Neural cell (in vitro differentiated cells): ENCODE measurements around the gene DNAJA1. TPM values are rescaled to one million over a fixed set of nuclear protein-coding genes. Genes with fewer than 3 reads are reported as not detected.
"Not testable (repeated sequence)": the region's sequence is repeated elsewhere in the genome, so short reads cannot be mapped to it uniquely, and the experiment has no call there.

Experiments
- H2AFZ ChIP-seq: fragments of 200-600, 300-800 bp; sonication (generic), shearing (Covaris generic); 2 replicates; pipeline ENCODE4 v1.6.0; 2014; ENCODE audit warnings: low read depth, mild to moderate bottlenecking, antibody characterized with exemption, low read length, moderate library complexity
- H3F3A ChIP-seq: fragments of 200-600 bp; shearing (Covaris generic); 2 replicates; pipeline ENCODE4 v1.6.1; 2016; ENCODE audit warnings: mild to moderate bottlenecking, moderate library complexity, mixed read lengths, antibody characterized with exemption, low read length; ENCODE audit not compliant: insufficient read depth, poor library complexity, severe bottlenecking
- H3K27ac ChIP-seq: fragments of 200-600, 300-800 bp; sonication (generic), shearing (Covaris generic); 2 replicates; pipeline ENCODE4 v1.5.1; 2014; ENCODE audit warnings: mild to moderate bottlenecking, low read length, moderate library complexity
- H3K27me3 ChIP-seq: fragments of 300-800, 200-600 bp; sonication (generic), shearing (Covaris generic); 2 replicates; pipeline ENCODE4 v1.6.0; 2014; ENCODE audit warnings: mild to moderate bottlenecking, low read depth, low read length, moderate library complexity; ENCODE audit not compliant: insufficient read depth
- H3K36me3 ChIP-seq: fragments of 300-800, 200-600 bp; sonication (generic), shearing (Covaris generic); 2 replicates; pipeline ENCODE4 v1.5.1; 2014; ENCODE audit warnings: mild to moderate bottlenecking, antibody characterized with exemption, low read length, moderate library complexity; ENCODE audit not compliant: insufficient read depth
- H3K4me2 ChIP-seq: fragments of 300-800, 200-600 bp; sonication (generic), shearing (Covaris generic); 2 replicates; pipeline ENCODE4 v1.6.0; 2014; ENCODE audit warnings: mild to moderate bottlenecking, low read length
- H3K4me3 ChIP-seq: fragments of 300-800, 200-600 bp; sonication (generic), shearing (Covaris generic); 2 replicates; pipeline ENCODE4 v1.5.1; 2014; ENCODE audit warnings: mild to moderate bottlenecking, low read length, moderate library complexity
- H3K79me2 ChIP-seq: fragments of 200-600 bp; shearing (Covaris generic); replicated peaks from 2 replicates; pipeline ENCODE4 v1.6.0; 2014; ENCODE audit warnings: mild to moderate bottlenecking, low read length, moderate library complexity; ENCODE audit not compliant: insufficient read depth
- H3K9ac ChIP-seq: fragments of 300-800, 200-600 bp; sonication (generic), shearing (Covaris generic); 2 replicates; pipeline ENCODE4 v1.6.1; 2016; ENCODE audit warnings: mild to moderate bottlenecking, low read length, mixed read lengths
- H3K9me2 ChIP-seq: fragments of 200-600 bp; shearing (Covaris generic); 2 replicates; pipeline ENCODE4 v1.6.1; 2016; ENCODE audit warnings: mild to moderate bottlenecking, low read length, mixed read lengths; ENCODE audit not compliant: insufficient read depth
- H3K9me3 ChIP-seq: fragments of 200-600, 300-800 bp; sonication (generic), shearing (Covaris generic); 2 replicates; pipeline ENCODE4 v1.6.1; 2016; ENCODE audit warnings: mild to moderate bottlenecking, mixed run types, low read length, moderate library complexity, mixed read lengths
- H4K20me1 ChIP-seq: fragments of 200-600 bp; shearing (Covaris generic); 2 replicates; pipeline ENCODE4 v1.6.1; 2016; ENCODE audit warnings: mild to moderate bottlenecking, mixed run types; ENCODE audit not compliant: insufficient read depth
- CTCF ChIP-seq: fragments of 450-650 bp; IDR thresholded peaks from 2 replicates; pipeline ENCODE4 v1.5.1; 2014; ENCODE audit warnings: antibody characterized with exemption, mild to moderate bottlenecking, moderate library complexity; ENCODE audit not compliant: poor library complexity, severe bottlenecking
- EP300 ChIP-seq: fragments of 450-650 bp; conservative IDR thresholded peaks from 2 replicates; pipeline ENCODE4 v1.6.1; 2014; ENCODE audit warnings: antibody characterized with exemption, mild to moderate bottlenecking, moderate library complexity; ENCODE audit not compliant: poor library complexity, severe bottlenecking
- EZH2 ChIP-seq: fragments of 200-600, 300-800 bp; shearing (Covaris generic), sonication (generic); IDR thresholded peaks from 2 replicates; pipeline ENCODE4 v1.6.1; 2014; ENCODE audit warnings: antibody characterized with exemption, low read length, borderline replicate concordance, mild to moderate bottlenecking; ENCODE audit not compliant: insufficient read depth, poor library complexity, severe bottlenecking
- MXI1 ChIP-seq: fragments of 450-650 bp; conservative IDR thresholded peaks from 2 replicates; pipeline ENCODE4 v1.6.1; 2014; ENCODE audit warnings: antibody characterized with exemption, mild to moderate bottlenecking; ENCODE audit not compliant: poor library complexity, severe bottlenecking
- POLR2AphosphoS5 ChIP-seq: IDR thresholded peaks from 2 replicates; pipeline ENCODE4 v1.6.1; 2012
- RAD21 ChIP-seq: fragments of 450-650 bp; conservative IDR thresholded peaks from 2 replicates; pipeline ENCODE4 v1.6.1; 2014; ENCODE audit warnings: antibody characterized with exemption, mild to moderate bottlenecking, moderate library complexity
- REST ChIP-seq: IDR thresholded peaks from 2 replicates; pipeline ENCODE4 v1.6.1; 2012; ENCODE audit warnings: borderline replicate concordance
- SMC3 ChIP-seq: fragments of 450-650 bp; conservative IDR thresholded peaks from 2 replicates; pipeline ENCODE4 v1.6.1; 2014; ENCODE audit warnings: antibody characterized with exemption, mild to moderate bottlenecking, moderate library complexity; ENCODE audit not compliant: poor library complexity
- TAF1 ChIP-seq: IDR thresholded peaks from 2 replicates; pipeline ENCODE4 v1.6.1; 2012; ENCODE audit warnings: low read depth
- polyA plus RNA-seq: library from polyadenylated mRNA; depleted of rRNA; stranded (reverse); fragments of >200 nt; gene quantifications from 2 replicates; pipeline ENCODE4 v1.2.3, GENCODE V29; 2014

The DNAJA1 gene
- polyA plus RNA-seq, 1 donor from 2014 or later = 547 TPM

- H3K79me2 ChIP-seq, H3K36me3 ChIP-seq, H3K4me3 ChIP-seq, H3K9ac ChIP-seq, H3F3A ChIP-seq, H3K27ac ChIP-seq, H3K27me3 ChIP-seq, H3K9me3 ChIP-seq, H2AFZ ChIP-seq, H3K9me2 ChIP-seq, H3K4me2 ChIP-seq, H4K20me1 ChIP-seq: not testable (repeated sequence)
Measured at GRCh38 chr9:33005335-33005734, 19.7 kb upstream of the DNAJA1 start.

- Histone ChIP-seq H3K27me3 (no peaks in the 10 kb centered on the region), H3K9ac (no peak overlapping the region), H2AFZ (no peak overlapping the region), H3K79me2 (no peaks in the 10 kb centered on the region), H3F3A (no peaks in the 10 kb centered on the region), H3K4me2 (no peak overlapping the region), H4K20me1 (no peaks in the 10 kb centered on the region), H3K27ac (no peak overlapping the region), H3K9me3 (no peaks in the 10 kb centered on the region), H3K36me3 (no peaks in the 10 kb centered on the region), H3K4me3 (no peak overlapping the region), H3K9me2 (no peaks in the 10 kb centered on the region)
- no peak for TF ChIP-seq MXI1
- TF ChIP-seq EZH2 = no peak
- no peak for TF ChIP-seq SMC3
- no peak for TF ChIP-seq EP300
- TF ChIP-seq TAF1 = no peak
- no peak for TF ChIP-seq POLR2AphosphoS5
- TF ChIP-seq RAD21 = no peak
- no peak for TF ChIP-seq REST
- TF ChIP-seq CTCF = no peak
Measured at GRCh38 chr9:33007755-33008154, 17.3 kb upstream of the DNAJA1 start.

- Histone ChIP-seq H4K20me1 (no peaks in the 10 kb centered on the region), H3K9ac (no peak overlapping the region), H3F3A (no peaks in the 10 kb centered on the region), H3K9me2 (no peaks in the 10 kb centered on the region), H3K9me3 (no peaks in the 10 kb centered on the region), H3K36me3 (no peaks in the 10 kb centered on the region), H3K27ac (no peak overlapping the region), H3K27me3 (no peaks in the 10 kb centered on the region), H3K4me2 (no peak overlapping the region), H3K4me3 (no peak overlapping the region), H2AFZ (no peak overlapping the region), H3K79me2 (no peaks in the 10 kb centered on the region)
- TF ChIP-seq CTCF (no peak), SMC3 (no peak), REST (no peak), RAD21 (no peak), MXI1 (no peak), EP300 (no peak), EZH2 (no peak), TAF1 (no peak), POLR2AphosphoS5 (no peak)
Measured at GRCh38 chr9:33011831-33012230, 13.2 kb upstream of the DNAJA1 start.
